SU-DHL-6 (cell line): ENCODE data around the gene GRIK4.

Experiments used
- EZH2phosphoT487 ChIP-seq: fragments of 200-600 bp; sonication (generic), shearing (Covaris generic); conservative IDR thresholded peaks from 2 replicates; pipeline ENCODE4 v1.6.1; 2018; ENCODE audit warnings: mild to moderate bottlenecking, antibody characterized with exemption, low read length, moderate library complexity, mixed read lengths
- TF ChIP-seq, protein P1 (sequence below): fragments of 200-600 bp; sonication (generic); IDR thresholded peaks from one replicate; pipeline ENCODE4 v1.5.1; 2017; ENCODE audit warnings: antibody characterized with exemption, mild to moderate bottlenecking, low read length, moderate library complexity; ENCODE audit not compliant: insufficient read depth, poor library complexity, severe bottlenecking

DNA sequence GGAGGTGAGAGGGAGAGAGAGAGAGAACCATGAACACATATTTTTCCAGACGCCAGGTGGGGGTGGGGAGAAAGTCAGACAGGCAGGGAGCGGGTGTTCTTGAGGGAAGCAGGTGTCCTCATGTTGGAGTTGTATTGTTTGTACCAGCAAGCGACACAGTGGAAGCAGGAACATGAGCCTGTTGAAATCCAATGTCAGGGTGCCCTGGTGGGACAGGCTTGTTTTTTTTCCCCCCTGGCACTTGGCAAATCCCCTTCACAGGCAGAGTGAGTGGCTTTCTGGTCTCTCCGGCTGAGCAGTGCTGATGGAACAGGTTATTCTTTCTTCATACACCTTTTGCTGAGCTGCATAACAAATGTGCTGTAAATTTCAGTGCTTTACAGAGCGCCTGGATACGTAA, 125.6 kb downstream of the GRIK4 start:
- TF ChIP-seq, protein P1, sequence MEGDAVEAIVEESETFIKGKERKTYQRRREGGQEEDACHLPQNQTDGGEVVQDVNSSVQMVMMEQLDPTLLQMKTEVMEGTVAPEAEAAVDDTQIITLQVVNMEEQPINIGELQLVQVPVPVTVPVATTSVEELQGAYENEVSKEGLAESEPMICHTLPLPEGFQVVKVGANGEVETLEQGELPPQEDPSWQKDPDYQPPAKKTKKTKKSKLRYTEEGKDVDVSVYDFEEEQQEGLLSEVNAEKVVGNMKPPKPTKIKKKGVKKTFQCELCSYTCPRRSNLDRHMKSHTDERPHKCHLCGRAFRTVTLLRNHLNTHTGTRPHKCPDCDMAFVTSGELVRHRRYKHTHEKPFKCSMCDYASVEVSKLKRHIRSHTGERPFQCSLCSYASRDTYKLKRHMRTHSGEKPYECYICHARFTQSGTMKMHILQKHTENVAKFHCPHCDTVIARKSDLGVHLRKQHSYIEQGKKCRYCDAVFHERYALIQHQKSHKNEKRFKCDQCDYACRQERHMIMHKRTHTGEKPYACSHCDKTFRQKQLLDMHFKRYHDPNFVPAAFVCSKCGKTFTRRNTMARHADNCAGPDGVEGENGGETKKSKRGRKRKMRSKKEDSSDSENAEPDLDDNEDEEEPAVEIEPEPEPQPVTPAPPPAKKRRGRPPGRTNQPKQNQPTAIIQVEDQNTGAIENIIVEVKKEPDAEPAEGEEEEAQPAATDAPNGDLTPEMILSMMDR = no peak
- TF ChIP-seq EZH2phosphoT487 = no peak
